GM19324 (cell line): ENCODE measurements around the gene KIF3C.
"Not testable (repeated sequence)": the region's sequence is repeated elsewhere in the genome, so short reads cannot be mapped to it uniquely, and the experiment has no call there.

Experiments
- ATAC-seq: cut with Tn5 transposase; IDR thresholded peaks from one replicate; pipeline ENCODE4 v1.9.1; 2021; ENCODE audit warnings: mild to moderate bottlenecking, moderate library complexity; ENCODE audit not compliant: unreplicated experiment, low FRiP score

The KIF3C gene

DNA sequence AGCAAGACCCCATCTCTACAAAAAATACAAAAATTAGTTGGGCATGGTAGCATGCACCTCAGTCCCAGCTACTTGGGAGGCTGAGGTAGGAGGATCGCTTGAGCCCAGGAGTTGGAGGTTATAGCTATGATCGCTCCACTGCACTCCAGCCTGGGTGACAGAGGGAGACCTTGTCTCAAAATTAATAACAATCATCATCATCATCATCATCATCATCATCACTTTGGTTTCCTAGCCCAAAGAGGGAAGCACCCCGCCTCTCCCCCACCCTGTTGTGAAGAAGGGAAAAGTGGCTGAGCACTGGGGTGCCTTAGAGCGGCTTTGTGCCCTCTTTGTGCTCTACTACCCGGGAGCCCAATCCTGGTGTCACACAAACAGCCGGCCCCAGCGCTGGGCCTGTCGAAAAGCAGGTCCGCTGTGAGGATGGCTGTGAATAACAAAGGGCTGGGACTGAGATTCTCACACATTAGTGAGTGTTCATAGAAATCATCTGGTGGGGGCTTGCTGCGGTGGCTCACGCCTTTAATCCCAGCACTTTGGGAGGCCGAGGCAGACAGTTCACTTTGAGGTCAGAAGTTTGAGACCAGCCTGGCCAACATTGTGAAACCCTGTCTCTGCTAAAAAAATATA, 61.4 kb downstream of the KIF3C start:
- no peak for ATAC-seq

DNA sequence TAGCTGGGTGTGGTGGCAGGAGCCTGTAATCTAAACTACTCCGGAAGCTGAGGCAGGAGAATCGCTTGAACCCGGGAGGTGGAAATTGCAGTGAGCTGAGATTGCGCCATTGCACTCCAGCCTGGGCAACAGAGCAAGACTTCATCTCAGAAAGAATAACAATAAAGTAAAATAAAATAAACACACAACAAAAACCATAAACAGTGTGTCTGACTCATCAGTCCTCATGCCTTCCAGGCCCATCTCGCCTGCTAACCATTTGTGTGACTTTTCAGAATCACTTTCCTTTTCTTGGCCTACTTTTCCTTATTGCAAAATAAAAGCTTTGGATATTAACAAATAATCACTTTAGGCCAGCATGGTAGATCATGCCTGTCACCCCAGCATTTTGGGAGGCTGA, 62.0 kb downstream of the KIF3C start:
- ATAC-seq: no peak

GRCh38 chr2:25917832-25918231, 64.5 kb downstream of the KIF3C start:
- no peak for ATAC-seq

DNA sequence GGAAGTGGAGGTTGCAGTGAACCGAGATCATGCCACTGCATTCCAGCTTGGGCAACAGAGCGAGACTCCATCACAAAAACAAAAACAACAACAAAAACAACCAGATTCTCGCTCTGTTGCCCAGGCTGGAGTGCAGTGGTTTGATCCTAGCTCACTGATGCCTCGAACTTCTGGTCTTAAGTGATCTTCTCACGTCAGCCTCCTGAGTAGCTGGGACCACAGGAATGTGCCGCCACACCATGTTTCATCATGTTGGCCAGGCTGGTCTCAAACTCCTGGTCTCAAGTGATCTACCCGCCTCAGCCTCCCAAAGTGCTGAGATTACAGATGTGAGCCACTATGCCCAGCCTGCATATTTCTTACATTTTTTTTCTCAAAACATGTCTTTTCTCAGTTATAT, 64.9 kb downstream of the KIF3C start:
- ATAC-seq: not testable (repeated sequence)

DNA sequence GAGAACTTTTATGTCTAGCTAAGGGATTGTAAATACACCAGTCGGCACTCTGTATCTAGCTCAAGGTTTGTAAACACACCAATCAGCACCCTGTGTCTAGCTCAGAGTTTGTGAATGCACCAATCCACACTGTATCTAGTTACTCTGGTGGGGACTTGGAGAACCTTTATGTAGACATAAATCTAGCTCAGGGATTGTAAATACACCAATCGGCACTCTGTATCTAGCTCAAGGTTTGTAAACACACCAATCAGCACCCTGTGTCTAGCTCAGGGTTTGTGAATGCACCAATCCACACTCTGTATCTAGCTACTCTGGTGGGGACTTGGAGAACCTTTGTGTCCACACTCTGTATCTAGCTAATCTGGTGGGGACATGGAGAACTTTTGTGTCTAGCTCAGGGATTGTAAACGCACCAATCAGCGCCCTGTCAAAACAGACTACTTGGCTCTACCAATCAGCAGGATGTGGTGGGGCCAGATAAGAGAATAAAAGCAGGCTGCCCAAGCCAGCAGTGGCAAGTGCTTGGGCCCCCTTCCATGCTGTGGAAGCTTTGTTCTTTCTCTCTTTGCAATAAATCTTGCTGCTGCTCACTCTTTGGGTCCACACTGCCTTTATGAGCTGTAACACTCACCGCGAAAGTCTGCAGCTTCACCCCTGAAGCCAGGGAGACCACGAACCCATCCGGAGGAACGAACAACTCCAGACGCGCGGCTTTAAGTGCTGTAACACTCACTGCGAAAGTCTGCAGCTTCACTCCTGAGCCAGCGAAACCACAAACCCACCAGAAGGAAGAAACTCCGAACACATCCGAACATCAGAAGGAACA, 66.1 kb downstream of the KIF3C start:
- ATAC-seq: not testable (repeated sequence)

- not testable (repeated sequence) for ATAC-seq
Observed at GRCh38 chr2:25915411-25915810, 66.9 kb downstream of the KIF3C start.

GRCh38 chr2:25913696-25913973, 68.7 kb downstream of the KIF3C start:
- not testable (repeated sequence) for ATAC-seq

GRCh38 chr2:25912851-25913695, 69.2 kb downstream of the KIF3C start:
- no peak for ATAC-seq

GRCh38 chr2:25909574-25909973, 72.7 kb downstream of the KIF3C start:
- not testable (repeated sequence) for ATAC-seq

GRCh38 chr2:25905126-25905525, 77.2 kb downstream of the KIF3C start:
- no peak for ATAC-seq

DNA sequence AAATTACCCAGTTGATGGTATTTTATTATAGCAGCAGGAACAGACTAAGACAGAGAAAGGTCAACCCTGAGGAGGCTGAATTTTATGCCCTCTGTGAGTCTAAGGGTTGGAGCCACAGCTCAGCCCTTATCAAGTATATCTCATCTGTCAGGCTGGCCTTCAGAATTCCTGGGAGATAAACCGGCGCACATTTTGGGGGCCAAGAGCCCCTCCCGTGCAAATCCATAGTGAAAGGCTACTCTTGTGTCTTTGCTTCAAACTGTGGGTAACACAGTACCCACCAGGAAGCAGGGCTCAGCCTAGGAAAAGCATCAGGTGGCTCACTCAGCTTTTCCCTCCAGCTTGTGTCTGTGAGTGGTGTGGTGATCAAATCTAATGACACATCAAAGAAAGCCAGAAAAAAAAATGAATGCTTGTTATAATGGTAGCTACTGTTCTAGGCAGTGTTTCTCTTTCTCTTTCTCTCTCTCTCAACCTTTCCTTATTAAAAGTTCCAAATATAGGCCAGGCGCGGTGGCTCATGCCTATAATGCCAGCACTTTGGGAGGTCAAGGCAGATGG, 79.0 kb downstream of the KIF3C start:
- ATAC-seq: no peak

DNA sequence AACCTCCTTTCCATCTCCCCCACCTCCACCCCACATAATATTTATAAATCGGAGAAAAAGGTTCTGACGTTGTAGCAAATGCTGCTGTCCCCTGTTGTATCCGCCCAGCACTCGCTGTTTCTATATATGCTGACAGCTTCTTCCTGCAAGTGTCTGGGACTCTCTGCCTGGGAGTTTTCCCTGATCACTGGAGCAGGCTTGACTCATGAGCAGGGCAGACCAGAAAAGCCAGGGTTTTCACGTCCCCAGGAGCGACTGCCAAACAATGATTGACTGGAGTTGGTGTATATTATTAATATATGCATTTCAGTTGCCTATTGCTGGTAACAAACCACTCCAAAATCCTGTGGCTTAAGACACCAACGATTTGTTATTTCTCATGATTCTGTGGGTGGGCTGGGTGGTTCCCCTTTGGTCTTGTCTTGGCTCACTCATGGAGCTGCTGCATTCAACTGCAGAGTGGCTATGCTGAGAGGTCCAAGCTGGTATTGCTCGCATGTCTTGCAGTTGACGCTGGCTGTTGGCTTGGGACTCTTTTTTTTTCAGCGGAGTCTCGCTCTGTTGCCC, 82.8 kb downstream of the KIF3C start:
- no peak for ATAC-seq

DNA sequence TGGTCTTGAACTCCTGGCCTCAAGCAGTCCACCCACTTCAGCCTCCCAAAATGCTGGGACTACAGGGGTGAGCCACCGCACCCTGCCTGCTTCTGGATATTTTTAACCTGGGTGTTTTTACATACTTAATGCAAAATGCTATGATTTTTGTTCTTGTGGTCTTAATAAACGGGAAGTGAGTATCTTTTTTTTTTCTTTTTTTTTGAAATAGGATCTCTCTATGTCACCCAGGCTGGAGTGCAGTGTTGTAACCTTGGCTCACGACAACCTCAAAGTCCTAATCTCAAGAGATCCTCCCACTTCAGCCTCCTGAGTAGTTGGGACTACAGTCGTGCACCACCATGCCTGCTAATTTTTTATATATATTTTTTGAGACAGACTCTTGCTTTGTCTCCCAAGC, 84.8 kb downstream of the KIF3C start:
- ATAC-seq: no peak

DNA sequence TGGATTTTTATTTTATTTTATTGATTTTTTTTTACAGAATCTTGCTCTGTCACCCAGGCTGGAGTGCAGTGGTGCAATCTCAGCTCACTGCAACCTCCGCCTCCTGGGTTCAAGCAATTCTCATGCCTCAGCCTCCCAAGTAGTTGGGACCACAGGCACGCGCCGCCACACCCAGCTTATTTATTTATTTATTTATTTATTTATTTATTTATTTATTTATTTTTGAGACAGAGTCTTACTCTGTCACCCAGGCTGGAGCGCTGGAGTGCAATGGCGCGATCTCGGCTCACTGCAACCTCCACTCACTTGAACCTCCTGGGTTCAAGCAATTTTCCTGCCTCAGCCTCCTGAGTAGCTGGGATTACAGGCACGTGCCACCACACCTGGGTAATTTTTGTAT, 86.0 kb downstream of the KIF3C start:
- not testable (repeated sequence) for ATAC-seq

DNA sequence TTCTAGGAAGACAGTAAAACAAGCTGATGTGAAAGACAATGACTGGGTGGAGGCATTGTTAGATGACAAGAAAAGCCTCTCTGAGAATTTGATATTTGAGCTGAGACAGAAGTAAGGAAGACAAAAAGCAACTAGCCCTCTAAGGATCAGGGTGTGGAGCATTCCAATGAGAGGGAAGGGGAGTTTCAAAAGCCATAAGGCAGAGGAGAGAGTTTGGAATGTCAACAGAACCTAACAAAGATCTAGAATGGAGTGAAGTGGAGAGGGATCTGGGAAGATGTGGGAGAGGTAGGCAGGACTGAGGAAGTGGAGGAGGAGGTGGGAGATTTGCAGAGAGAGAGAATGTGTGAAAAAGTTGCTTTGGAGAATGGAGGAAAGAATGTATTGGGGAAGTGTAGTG, 86.7 kb downstream of the KIF3C start:
- no peak for ATAC-seq

DNA sequence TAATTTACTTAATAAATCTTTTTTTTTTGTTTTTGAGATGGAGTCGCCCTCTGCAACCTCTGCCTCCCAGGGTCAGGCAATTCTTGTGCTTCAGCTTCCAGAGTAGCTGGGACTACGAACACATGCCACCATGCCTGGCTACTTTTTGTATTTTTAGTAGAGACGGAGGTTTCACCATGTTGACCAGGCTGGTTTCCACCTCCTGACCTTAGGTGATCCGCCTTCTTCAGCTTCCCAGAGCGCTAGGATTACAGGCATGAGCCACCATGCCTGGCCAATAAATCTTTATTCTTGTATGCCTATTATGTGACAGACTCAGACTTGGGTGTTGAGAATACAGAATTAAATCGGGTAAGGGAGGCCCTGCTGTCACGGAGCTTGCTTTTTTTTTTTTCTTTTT, 87.3 kb downstream of the KIF3C start:
- ATAC-seq: no peak

DNA sequence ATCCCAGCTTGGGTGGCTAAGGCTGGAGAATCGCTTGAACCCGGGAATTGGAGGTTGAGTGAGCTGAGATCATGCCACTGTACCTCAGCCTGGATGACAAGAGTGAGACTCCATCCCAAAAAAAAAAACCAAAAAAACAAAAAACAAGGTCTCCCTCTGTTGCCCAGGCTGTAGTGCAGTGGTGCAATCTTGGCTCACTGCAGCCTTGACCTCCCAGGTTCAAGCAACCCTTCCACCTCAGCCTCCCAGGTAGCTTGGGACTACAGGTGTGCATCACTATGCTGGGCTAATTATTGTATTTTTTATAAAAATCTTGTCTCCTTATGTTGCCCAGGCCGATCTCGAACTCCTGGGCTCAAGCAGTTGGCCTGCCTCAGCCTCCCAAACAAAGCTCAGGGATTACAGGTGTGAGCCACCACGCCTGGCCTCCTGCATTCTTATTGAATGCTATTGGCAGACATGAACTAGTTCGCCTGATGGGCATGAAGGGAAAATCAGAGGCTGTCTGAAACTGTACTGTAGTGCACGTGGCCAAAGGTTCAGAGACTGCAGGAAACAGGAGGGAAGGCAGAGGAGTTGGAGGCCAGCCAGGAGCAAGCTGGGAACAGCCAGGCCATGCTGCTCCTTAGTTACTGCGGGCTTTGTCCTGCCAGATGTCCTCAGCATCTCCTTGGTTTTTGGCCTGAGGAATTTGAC, 88.0 kb downstream of the KIF3C start:
- ATAC-seq: no peak

GRCh38 chr2:25891672-25892071, 90.6 kb downstream of the KIF3C start:
- no peak for ATAC-seq

GRCh38 chr2:25887624-25888242, 94.6 kb downstream of the KIF3C start:
- no peak for ATAC-seq

DNA sequence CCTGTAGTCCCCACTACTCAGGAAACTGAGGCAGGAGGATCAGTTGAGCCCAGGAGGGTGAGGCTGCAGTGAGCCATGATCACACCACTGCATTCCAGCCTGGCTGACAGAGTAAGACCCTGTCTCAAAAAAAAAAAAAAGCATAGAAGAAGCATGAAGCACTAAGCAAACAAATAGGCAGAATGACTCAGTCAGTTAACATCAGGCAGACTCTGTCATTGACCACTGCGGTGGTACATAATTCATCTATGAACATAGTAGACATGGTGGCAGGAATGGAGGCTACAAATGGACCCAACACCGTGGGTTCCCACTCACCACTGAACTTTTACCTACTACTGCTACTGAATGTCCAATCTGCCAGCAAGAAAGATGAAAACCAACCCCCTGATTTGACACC, 96.4 kb downstream of the KIF3C start:
- ATAC-seq: no peak
